ENCODE data around the gene RPS21. TPM values are rescaled to one million over a fixed set of nuclear protein-coding genes. Genes with fewer than 3 reads are reported as not detected.

RPS21 gene
- total and polyA plus RNA-seq, 2 of the 13 experiments (the other 11 are each of a cell fraction or from before 2014, with no cell fraction given), result 2,647 to 11,063 TPM

- no peak for TF ChIP-seq MAFG (CRISPR knock-in tag; IDR thresholded peaks at IDR 0.05)
- TF ChIP-seq HNRNPK (IDR thresholded peaks at IDR 0.05; ENCODE audit: low read depth, low read length, poor library complexity, severe bottlenecking), result no peak
- TF ChIP-seq ZNF441 (CRISPR knock-in tag; IDR thresholded peaks at IDR 0.05; ENCODE audit: borderline replicate concordance), result no peak
- TF ChIP-seq XRCC5 (optimal IDR thresholded peaks at IDR 0.05; ENCODE audit: low read length), result no peak
- TF ChIP-seq ZNF230 (CRISPR knock-in tag; IDR thresholded peaks at IDR 0.05), result no peak
- no peak for TF ChIP-seq CC2D1A (CRISPR knock-in tag; IDR thresholded peaks at IDR 0.05)
- TF ChIP-seq ZNF841 (CRISPR knock-in tag; IDR thresholded peaks at IDR 0.05; ENCODE audit: borderline replicate concordance), result no peak
- TF ChIP-seq ZNF552 (CRISPR knock-in tag; IDR thresholded peaks at IDR 0.05; ENCODE audit: borderline replicate concordance), result no peak
- peak; percentile 42 to 50; a peak in 2 of 4 replicates for TF ChIP-seq EP300 (IDR thresholded peaks at IDR 0.05; ENCODE audit: low read depth in 2 of 2, low read length in 2 of 2)
- no peak for TF ChIP-seq EP300 (CRISPR knock-in tag; IDR thresholded peaks at IDR 0.05; ENCODE audit: borderline replicate concordance)
- no peak for TF ChIP-seq SKI (IDR thresholded peaks at IDR 0.05; ENCODE audit: partially characterized antibody)
- no peak for TF ChIP-seq ATM (IDR thresholded peaks at IDR 0.05; ENCODE audit: borderline replicate concordance)
- TF ChIP-seq FLYWCH1 (CRISPR knock-in tag; IDR thresholded peaks at IDR 0.05), result no peak
- no peak for TF ChIP-seq ZFX (CRISPR knock-in tag; IDR thresholded peaks at IDR 0.05; ENCODE audit: low read depth)
- TF ChIP-seq, protein P1, sequence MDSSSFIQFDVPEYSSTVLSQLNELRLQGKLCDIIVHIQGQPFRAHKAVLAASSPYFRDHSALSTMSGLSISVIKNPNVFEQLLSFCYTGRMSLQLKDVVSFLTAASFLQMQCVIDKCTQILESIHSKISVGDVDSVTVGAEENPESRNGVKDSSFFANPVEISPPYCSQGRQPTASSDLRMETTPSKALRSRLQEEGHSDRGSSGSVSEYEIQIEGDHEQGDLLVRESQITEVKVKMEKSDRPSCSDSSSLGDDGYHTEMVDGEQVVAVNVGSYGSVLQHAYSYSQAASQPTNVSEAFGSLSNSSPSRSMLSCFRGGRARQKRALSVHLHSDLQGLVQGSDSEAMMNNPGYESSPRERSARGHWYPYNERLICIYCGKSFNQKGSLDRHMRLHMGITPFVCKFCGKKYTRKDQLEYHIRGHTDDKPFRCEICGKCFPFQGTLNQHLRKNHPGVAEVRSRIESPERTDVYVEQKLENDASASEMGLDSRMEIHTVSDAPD (CRISPR knock-in tag; IDR thresholded peaks at IDR 0.05), result peak; percentile 45; the same call in 1 of the 2 replicates
- TF ChIP-seq CEBPB (IDR thresholded peaks at IDR 0.05; ENCODE audit: borderline replicate concordance, low read depth, low read length), result no peak
- TF ChIP-seq, protein P2, sequence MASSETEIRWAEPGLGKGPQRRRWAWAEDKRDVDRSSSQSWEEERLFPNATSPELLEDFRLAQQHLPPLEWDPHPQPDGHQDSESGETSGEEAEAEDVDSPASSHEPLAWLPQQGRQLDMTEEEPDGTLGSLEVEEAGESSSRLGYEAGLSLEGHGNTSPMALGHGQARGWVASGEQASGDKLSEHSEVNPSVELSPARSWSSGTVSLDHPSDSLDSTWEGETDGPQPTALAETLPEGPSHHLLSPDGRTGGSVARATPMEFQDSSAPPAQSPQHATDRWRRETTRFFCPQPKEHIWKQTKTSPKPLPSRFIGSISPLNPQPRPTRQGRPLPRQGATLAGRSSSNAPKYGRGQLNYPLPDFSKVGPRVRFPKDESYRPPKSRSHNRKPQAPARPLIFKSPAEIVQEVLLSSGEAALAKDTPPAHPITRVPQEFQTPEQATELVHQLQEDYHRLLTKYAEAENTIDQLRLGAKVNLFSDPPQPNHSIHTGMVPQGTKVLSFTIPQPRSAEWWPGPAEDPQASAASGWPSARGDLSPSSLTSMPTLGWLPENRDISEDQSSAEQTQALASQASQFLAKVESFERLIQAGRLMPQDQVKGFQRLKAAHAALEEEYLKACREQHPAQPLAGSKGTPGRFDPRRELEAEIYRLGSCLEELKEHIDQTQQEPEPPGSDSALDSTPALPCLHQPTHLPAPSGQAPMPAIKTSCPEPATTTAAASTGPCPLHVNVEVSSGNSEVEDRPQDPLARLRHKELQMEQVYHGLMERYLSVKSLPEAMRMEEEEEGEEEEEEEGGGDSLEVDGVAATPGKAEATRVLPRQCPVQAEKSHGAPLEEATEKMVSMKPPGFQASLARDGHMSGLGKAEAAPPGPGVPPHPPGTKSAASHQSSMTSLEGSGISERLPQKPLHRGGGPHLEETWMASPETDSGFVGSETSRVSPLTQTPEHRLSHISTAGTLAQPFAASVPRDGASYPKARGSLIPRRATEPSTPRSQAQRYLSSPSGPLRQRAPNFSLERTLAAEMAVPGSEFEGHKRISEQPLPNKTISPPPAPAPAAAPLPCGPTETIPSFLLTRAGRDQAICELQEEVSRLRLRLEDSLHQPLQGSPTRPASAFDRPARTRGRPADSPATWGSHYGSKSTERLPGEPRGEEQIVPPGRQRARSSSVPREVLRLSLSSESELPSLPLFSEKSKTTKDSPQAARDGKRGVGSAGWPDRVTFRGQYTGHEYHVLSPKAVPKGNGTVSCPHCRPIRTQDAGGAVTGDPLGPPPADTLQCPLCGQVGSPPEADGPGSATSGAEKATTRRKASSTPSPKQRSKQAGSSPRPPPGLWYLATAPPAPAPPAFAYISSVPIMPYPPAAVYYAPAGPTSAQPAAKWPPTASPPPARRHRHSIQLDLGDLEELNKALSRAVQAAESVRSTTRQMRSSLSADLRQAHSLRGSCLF (CRISPR knock-in tag; IDR thresholded peaks at IDR 0.05; ENCODE audit: borderline replicate concordance), result no peak
- TF ChIP-seq ZNF205 (CRISPR knock-in tag; IDR thresholded peaks at IDR 0.05), result no peak
- TF ChIP-seq KDM5B (CRISPR knock-in tag; IDR thresholded peaks at IDR 0.05; ENCODE audit: borderline replicate concordance), result 0 out of 2 replicates have a peak, but pooled peaks have one; percentile 7
- peak; percentile 63 for TF ChIP-seq MEIS2 (CRISPR knock-in tag; IDR thresholded peaks at IDR 0.05)
- no peak for TF ChIP-seq PAF1 (CRISPR knock-in tag; IDR thresholded peaks at IDR 0.05)
- no peak for TF ChIP-seq EHMT2 (IDR thresholded peaks at IDR 0.05; ENCODE audit: borderline replicate concordance, low read depth, low read length)
- TF ChIP-seq CREB1 (IDR thresholded peaks at IDR 0.05), result no peak
- TF ChIP-seq CREB1 (CRISPR knock-in tag; IDR thresholded peaks at IDR 0.05), result no peak
- TF ChIP-seq JDP2 (CRISPR knock-in tag; IDR thresholded peaks at IDR 0.05; ENCODE audit: borderline replicate concordance), result no peak
- TF ChIP-seq NR2F2 (IDR thresholded peaks at IDR 0.05; ENCODE audit: borderline replicate concordance, low read depth), result no peak
- TF ChIP-seq GATAD1 (CRISPR knock-in tag; IDR thresholded peaks at IDR 0.05), result peak; percentile 8; the same call in 1 of the 2 replicates
These were observed 18.4 kb upstream of the RPS21 start (continued) for GRCh38 chr20:62368392-62368975.

Data from HepG2 (cell line).